Measurements from ENCODE around the gene CARD9.

The CARD9 gene

DNA sequence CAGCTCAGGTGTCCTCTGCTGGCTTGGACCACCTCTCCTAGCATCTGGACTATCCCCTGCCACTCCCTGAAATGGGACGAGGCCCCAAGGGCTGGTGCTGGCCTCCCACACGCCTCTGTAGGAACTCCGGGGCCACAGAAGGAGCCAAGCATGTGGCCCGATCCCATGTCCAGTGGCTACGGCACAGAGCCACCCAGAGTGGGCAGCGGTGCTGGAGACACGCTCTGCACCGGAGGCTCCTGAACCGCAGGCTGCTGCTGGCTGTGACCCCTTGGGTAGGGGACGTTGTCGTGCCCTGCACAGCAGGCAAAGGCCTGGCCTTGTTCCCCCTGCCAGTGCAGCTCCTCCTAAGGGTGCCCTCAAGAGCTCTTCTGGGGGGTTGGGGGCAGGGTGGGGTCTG is 6.4 kb upstream of the CARD9 start:
- DNase-seq: no peak

DNA sequence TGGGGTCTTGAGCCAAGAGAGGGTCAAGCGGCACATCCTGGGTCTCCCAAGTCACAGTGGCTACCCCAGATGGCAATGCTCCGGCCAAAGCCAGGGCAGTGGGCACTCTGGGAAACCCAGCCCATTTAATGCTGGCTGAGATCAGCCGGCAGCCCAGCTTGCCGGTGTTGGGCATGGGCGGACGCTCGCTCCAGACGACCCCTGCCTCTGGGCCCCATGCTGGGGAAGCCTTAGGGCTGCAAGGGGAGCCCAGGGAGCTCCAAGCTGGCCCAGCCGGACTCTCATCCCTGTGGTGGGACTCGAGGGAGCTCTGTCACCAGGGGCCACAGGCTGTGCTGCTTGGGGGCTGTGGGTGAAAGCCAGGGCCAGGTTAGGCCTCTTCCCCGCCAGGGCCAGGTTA is 5.9 kb upstream of the CARD9 start:
- DNase-seq: no peak

DNA sequence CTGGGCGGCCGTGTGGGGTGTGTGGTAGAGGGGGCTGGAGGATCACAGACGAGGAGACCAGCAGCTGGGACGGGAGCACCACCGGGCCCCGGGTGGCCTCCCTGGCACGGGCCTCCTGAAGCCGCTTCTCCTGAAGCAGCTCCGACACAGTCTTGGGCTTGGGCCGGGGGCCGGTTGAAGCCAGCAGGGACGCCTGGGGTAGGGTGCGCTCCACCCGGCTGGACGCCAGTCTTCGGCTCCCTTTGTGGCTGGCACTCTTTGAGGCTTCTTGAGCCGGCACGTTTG is 5.5 kb upstream of the CARD9 start:
- DNase-seq: no peak

GRCh38 chr9:136378170-136379002 is 4.9 kb upstream of the CARD9 start:
- no peak for DNase-seq

DNA sequence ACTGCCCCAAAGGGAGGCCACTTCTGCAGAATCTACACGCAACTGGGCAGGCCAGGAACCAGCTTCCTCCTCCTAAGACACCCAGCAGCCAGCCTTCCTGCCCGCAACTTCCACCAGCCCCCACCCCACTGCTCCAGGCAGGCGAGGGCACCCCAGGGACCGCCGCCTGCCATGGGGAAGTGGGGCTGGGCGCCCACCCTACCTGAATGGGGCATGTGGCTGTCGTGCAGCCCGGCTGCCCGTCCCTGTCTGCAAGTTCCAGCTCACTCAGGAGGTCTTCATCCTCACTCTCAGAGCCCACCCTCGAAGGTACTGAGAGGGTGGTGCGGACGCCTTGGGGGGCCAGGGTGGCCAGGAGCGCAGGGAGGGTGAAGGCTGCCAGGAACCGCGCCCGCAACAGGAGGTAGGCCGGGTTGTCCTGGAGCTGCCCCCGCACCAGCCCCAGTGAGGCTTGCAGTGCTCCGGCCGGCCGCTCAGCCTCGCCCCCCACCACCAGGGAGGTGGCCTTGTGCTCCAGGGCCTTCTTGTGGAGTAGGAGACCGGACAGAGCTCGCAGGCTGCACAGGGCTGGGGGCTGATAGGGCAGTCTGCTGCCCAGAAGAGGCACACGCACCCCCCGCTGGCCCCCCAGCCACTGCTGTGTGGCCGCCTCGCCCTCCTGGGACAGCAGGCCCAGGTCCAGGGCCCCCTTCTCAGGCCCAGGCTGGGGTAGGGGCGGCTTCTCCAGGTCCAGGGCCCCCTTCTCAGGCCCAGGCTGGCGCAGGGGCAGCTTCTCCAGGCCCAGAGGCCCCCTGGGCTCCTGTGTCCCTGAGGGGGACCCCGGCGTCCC is 4.1 kb upstream of the CARD9 start:
- DNase-seq: no peak

GRCh38 chr9:136376457-136376856 is 3.0 kb upstream of the CARD9 start:
- DNase-seq: no peak

GRCh38 chr9:136375096-136375495 is 1.6 kb upstream of the CARD9 start:
- no peak for DNase-seq

- no peak for DNase-seq
These were observed 710 bp upstream of the CARD9 start for GRCh38 chr9:136374183-136374575.

- no peak for DNase-seq
These were observed 739 bp downstream of the CARD9 start for GRCh38 chr9:136372561-136373299.

GRCh38 chr9:136372006-136372405 is 1.5 kb downstream of the CARD9 start:
- no peak for DNase-seq

GRCh38 chr9:136371533-136371880 is 2.0 kb downstream of the CARD9 start:
- no peak for DNase-seq

DNA sequence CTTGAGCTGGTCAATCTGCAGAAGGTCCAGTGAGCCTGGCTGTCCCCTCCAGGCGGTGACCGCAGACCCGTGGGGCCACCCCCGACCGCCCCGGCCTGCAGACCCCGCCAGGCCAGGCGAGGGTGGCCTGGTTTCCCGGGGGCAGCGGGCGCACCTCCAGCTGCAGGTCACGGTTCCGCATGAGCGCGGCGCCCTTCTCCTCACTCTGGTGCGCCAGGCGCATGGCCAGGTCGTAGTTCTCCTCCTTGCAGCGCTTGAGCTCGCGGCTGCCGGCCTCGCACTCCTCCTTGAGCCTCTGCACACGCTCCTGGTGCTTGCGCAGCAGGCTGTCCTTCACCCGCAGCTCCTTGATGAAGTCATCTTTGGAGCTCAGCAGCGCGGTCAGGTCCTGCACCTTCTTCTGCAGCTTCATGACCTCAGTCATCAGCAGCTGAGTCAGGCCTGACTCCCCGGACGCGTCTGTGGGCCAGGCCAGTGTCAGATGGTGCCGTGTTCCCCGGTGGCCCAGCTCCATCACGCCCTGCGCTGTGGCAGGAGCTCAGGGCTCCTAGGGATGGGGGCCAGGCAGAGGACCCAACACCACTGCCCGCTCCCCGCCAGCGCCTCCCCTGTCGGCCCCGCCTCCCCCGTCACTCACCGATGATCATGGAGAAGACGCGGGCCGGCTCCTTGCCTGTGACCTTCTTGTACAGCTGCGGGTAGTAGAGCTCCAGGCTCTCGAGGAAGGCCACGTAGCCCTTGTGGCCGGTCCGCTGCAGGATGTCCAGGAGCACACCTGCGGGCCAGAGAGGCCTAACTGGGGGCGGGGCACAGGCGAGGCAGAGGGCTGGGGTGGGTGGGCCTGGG is 2.6 kb downstream of the CARD9 start:
- no peak for DNase-seq

DNA sequence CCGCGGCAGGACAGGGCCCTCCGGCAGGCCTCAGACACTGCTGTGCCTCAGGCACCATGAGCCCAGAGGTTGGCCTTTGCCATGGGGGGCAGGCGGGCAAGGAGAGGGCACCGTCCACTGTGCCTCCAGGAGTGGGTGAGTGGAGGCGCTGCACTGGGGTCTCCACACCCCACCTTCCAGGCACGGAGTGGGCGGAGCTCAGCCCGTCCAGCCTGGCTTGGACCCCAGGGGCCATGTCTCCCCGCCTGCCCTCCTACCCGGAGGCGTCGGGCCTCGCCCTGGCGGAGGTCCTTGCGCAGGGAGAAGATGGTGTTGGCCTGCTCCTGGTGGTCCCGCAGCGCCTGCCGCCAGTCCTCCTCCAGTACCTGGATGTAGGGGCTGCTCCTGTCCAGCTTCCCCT is 3.4 kb downstream of the CARD9 start:
- DNase-seq: no peak

DNA sequence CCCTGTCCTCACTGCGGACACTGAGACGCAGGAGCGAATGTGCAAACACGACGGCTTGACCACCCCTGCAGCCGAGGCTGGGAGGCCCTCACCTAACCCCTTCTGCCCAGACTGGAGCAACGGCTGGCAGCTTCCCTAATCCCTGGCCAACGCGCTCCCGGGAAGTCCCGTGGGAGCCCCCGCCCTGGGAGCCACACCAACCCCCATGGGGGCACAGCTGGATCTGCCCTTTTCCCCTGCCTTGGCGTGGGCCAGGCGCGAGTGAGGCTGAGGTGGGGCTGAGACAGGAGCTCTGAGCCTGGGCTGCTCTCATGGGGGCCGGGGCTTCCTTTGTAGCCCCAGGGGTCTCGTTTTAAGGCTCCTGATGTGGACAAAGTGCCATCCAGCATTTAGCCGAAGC is 5.3 kb downstream of the CARD9 start:
- no peak for DNase-seq

GRCh38 chr9:136367296-136368145 is 5.9 kb downstream of the CARD9 start:
- no peak for DNase-seq

GRCh38 chr9:136366826-136367225 is 6.6 kb downstream of the CARD9 start:
- DNase-seq: no peak

DNA sequence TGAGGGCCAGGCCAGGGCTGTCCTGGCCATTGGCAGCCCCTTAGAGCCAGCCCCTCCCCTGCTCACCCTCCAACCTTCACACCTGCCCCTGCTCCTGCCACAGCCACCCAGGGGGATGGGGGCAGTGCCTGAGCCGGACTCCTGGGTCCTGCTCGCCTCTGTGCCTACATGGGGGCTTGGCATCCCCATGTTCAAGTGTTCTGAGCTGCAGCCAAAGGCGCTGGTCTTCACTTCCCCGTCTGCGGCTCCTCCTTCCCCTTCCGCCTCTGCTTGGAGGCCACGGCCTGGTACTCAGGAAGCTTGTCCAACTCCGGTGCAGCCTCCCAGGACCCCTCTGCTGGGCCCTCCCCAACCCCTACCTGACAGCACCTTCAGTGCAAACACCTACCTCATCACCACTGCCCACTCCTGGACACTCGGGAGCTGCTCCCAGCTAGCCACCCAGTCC is 7.7 kb downstream of the CARD9 start:
- no peak for DNase-seq

- DNase-seq: no peak
These were observed 8.3 kb downstream of the CARD9 start for GRCh38 chr9:136364942-136365774.

GRCh38 chr9:136363949-136364748 is 9.3 kb downstream of the CARD9 start:
- DNase-seq: no peak
